Pancreas (tissue), 10 donors: ENCODE measurements around the gene SPIN4. TPM values are rescaled to one million over a fixed set of nuclear protein-coding genes. Genes with fewer than 3 reads are reported as not detected.

Source experiments
- ATAC-seq, 4 donors: fragments of 200-7000 bp; cut with Tn5 transposase; one replicate each; pipeline versions ENCODE4 v1.8.0 to v1.9.1; 2020; ENCODE audit warnings: mild to moderate bottlenecking in 4 of 4, moderate library complexity in 4 of 4
- DNase-seq, 6 donors: peaks; one replicate each; pipeline ENCODE4 v3.0.0-alpha.2; 2020
- FAIRE-seq: peaks from 2 replicates; lab custom pipeline; 2012; peaks lifted over from hg19 to GRCh38; lab: Jason Lieb, UNC
- H3K27ac ChIP-seq, 4 donors: fragments of 200-600 bp; sonication (generic); 1 replicate in 3 of 4; 2 replicates in 1 of 4; pipeline versions ENCODE4 v1.5.0 to v1.8.0; 2020
- H3K27me3 ChIP-seq, 4 donors: fragments of 200-600 bp; one replicate each; pipeline ENCODE4 v1.8.0; 2021
- H3K36me3 ChIP-seq, 3 donors: fragments of 200-600 bp; sonication (generic) in 1 of 3; one replicate each; pipeline versions ENCODE4 v1.5.0 to v1.8.0; 2020 to 2021
- H3K4me1 ChIP-seq, 3 donors: fragments of 200-600 bp; one replicate each; pipeline ENCODE4 v1.8.0; 2021
- H3K4me3 ChIP-seq, 4 donors: fragments of 200-600 bp; sonication (generic) in 2 of 4; one replicate each; pipeline versions ENCODE4 v1.5.0 to v1.8.0; 2020 to 2021
- H3K9me3 ChIP-seq, 4 donors: fragments of 200-600 bp; one replicate each; pipeline ENCODE4 v1.8.0; 2021
- WGBS, 2 donors: extraction: QIAGEN DNeasy Blood & Tissue Kit; methylation state at CpG; one replicate each; pipeline ENCODE4 v1.1.7; 2013; 5-methylcytosine and 5-hydroxymethylcytosine counted together
- intact Hi-C, 3 donors: fragments of 100-400 bp; cut with DNase I; formaldehyde crosslinking; loops; one replicate each; pipeline versions ENCODE4 v1.11.1 to v1.14.2; 2022
- polyA plus RNA-seq, 2 donors: library from polyadenylated mRNA; stranded (reverse); fragments of 200-250 nt; gene quantifications; one replicate each; pipeline ENCODE4 v1.2.3, GENCODE V29; 2013
- total RNA-seq, 6 donors: library from RNA; stranded (reverse); fragmentation: NEBNext Ultra II Directional in 4 of 6; extraction: Animal tissue kit (Norgen Biotek cat#: 25700) in 4 of 6; gene quantifications; one replicate each; pipeline versions ENCODE4 v1.2.1 to v1.2.4, GENCODE V29; 2021 to 2023
- TF ChIP-seq, protein P1 (sequence below), 4 donors: fragments of 200-600 bp; sonication (generic) in 3 of 4; IDR thresholded peaks; one replicate each; pipeline versions ENCODE4 v1.5.0 to v1.8.0; 2021; ENCODE audit warnings: antibody characterized with exemption in 4 of 4
- donor health status: healthy with polysubstance abuse.
- donor health status: DM: no; HTN: no; CAD: no; lungs with moderate emphysema.
- donor health status: DM: no; HTN: no; CAD: no.
- donor health status: control.
- donor health status: control.
- donor health status: Bipolar disorder and iron deficiency.
- donor health status: DM: yes; HTN: yes; CAD: no.
- donor health status: DM: no; HTN: no; CAD: no.
- donor health status: DM: no; HTN: no; CAD: no.
- donor health status: DM: yes; HTN: yes; CAD: no.

SPIN4 gene
- total and polyA plus RNA-seq, 8 donors = 0.72 to 3.3 (median 1.6) TPM

DNA sequence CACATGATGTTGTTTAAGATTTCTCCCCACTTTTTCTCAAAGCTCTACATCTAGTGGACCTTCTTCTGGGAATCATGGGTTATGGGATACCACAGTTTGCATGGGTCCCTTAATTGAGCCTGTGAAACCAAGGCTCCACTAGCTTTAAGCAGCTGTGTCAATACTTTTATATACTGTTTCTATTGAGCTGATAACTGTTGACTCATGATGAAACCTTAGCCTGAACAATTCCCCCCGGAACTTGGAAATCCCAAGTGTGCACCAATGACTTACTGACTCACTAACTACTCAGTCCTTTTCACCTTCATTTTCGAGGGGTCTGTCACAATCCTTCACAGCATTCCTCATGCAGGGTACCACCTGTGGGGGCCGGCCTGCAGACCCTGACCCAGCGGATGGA is 12.7 kb upstream of the SPIN4 start:
- Histone ChIP-seq H3K9me3 (no peaks in the 10 kb centered on the region), H3K4me3 (no peak overlapping the region), H3K4me1 (no peaks in the 10 kb centered on the region), H3K36me3 (no peaks in the 10 kb centered on the region), H3K27ac (no peak overlapping the region), H3K27me3 (peaks cover 0 to 4% (median 0%) of the 10 kb centered on the region in 4 donors)
- no peak for ATAC-seq
- intact Hi-C loops = no loop called here
- TF ChIP-seq, protein P1, sequence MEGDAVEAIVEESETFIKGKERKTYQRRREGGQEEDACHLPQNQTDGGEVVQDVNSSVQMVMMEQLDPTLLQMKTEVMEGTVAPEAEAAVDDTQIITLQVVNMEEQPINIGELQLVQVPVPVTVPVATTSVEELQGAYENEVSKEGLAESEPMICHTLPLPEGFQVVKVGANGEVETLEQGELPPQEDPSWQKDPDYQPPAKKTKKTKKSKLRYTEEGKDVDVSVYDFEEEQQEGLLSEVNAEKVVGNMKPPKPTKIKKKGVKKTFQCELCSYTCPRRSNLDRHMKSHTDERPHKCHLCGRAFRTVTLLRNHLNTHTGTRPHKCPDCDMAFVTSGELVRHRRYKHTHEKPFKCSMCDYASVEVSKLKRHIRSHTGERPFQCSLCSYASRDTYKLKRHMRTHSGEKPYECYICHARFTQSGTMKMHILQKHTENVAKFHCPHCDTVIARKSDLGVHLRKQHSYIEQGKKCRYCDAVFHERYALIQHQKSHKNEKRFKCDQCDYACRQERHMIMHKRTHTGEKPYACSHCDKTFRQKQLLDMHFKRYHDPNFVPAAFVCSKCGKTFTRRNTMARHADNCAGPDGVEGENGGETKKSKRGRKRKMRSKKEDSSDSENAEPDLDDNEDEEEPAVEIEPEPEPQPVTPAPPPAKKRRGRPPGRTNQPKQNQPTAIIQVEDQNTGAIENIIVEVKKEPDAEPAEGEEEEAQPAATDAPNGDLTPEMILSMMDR (IDR thresholded peaks at IDR 0.05) = no peak
- no peak for FAIRE-seq
- WGBS, 2 donors = 67 to 80% methylated on average over 4 of the region's 4 CpGs
- no peak for DNase-seq

DNA sequence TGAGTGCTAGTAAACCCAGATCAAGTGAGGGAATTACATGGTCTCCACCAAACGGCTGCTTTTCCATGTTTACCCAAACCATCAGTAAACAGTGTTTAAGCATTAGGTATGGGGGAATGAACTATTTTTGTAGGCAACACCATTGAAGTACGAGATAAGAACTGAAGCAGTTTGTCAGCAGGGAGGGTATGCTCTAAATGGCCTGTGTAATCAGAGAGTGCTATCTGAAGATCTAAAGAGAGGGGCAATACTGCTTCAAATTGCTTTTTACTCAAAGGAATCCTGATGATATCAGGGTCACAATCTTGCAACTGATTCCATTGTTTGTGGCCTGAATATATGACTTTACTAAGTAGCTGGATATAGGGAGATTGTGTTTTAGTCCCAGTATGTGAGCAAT is 10.4 kb upstream of the SPIN4 start:
- Histone ChIP-seq H3K9me3 (no peaks in the 10 kb centered on the region), H3K27me3 (peaks cover 0 to 3% (median 0%) of the 10 kb centered on the region in 4 donors), H3K36me3 (no peaks in the 10 kb centered on the region), H3K4me1 (no peaks in the 10 kb centered on the region), H3K4me3 (no peak overlapping the region), H3K27ac (no peak overlapping the region)
- ATAC-seq (no peak), DNase-seq (no peak), FAIRE-seq (no peak)
- TF ChIP-seq, protein P1 (IDR thresholded peaks at IDR 0.05) = no peak
- intact Hi-C loops = no loop called here
- 35 to 61% methylated on average over 2 of the region's 2 CpGs for WGBS, 2 donors

DNA sequence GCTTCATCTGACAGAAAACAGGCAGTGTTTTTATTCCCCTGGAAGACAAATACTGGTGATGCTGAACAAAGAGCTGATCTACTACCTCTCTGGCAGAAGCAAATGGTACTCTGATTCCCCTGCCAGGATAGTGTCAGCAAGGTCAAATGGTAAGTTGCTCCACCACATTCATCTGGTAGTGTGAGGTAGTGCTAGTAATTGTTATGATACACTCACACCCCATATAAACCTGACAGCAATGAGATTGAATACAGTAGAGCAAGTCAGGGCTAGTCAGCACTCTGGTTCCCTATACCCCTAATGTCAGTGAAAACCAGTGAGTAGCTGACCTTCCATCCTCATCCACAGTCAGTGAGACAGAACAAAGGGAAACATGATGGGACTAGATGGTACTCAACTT is 3.4 kb upstream of the SPIN4 start:
- Histone ChIP-seq H3K9me3 (no peaks in the 10 kb centered on the region), H3K4me3 (no peak overlapping the region), H3K36me3 (no peaks in the 10 kb centered on the region), H3K4me1 (peaks cover 0 to 3% (median 0%) of the 10 kb centered on the region in 3 donors), H3K27me3 (no peaks in the 10 kb centered on the region), H3K27ac (no peak overlapping the region)
- intact Hi-C loops = no loop called here
- TF ChIP-seq, protein P1 (IDR thresholded peaks at IDR 0.05) = no peak
- no peak for FAIRE-seq
- ATAC-seq = no peak
- no peak for DNase-seq

DNA sequence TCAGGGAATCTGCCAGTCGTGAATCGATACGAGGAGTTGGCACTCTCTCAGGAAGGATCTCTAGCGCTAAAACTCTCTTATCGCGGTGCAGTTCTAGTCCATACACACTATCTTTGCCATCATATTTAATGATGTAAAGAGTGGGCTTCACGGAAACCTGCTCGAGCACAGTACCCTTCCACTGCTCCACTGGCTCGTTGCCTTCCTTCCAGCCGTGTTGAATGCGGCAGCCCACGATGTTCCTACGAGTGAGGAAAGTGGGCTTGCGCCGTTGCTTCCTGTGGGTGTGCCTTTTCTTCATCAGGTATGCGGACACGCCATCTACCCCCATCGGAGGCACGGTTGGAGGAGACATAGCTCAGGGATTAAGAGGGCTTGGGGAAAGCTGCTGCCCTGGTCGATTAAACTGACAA is 661 bp downstream of the SPIN4 start:
- Histone ChIP-seq H3K4me3 (peak overlapping the region; percentile 13 to 61 (median 42)), H3K36me3 (no peaks in the 10 kb centered on the region), H3K9me3 (no peaks in the 10 kb centered on the region), H3K4me1 (peaks cover 0 to 3% (median 0%) of the 10 kb centered on the region in 3 donors), H3K27ac (peak overlapping the region in 3 of 4 donors; percentile 47 to 80 (median 57)), H3K27me3 (no peaks in the 10 kb centered on the region)
- FAIRE-seq = no peak
- TF ChIP-seq, protein P1 (IDR thresholded peaks at IDR 0.05) = no peak
- peak in 5 of 6 donors; percentile 3 to 48 (median 18) for DNase-seq
- 0 to 25% methylated on average over 20 of the region's 20 CpGs for WGBS, 2 donors
- ATAC-seq = peak; percentile 47 to 68 (median 53)
- intact Hi-C loops = no loop called here

DNA sequence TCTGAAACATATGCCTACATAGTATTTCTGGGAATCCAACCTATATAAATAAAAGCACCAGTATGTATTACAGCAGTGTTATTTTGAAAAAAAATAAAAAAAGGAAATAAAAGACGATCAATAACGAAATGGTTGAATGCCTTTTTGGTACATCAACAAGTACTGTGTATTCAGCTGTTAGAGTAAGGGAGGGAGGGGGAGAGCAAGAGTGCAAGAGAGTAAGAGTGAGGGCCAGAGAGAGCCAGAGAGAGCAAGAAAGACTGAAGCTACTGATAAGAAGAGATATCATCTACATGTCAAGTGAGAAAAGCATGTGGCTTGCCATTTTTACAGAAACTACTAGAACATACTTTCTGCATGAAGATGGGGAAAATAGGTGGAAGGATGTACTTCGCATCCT is 1.8 kb downstream of the SPIN4 start:
- intact Hi-C loops = no loop called here
- no peaks in the 10 kb centered on the region for H3K27me3 ChIP-seq
- FAIRE-seq (no peak), DNase-seq (no peak), ATAC-seq (no peak)
- no peak overlapping the region for H3K4me3 ChIP-seq
- peaks cover 0 to 3% (median 0%) of the 10 kb centered on the region in 3 donors for H3K4me1 ChIP-seq
- H3K9me3 ChIP-seq = no peaks in the 10 kb centered on the region
- WGBS, 2 donors = 38 to 43% methylated on average over 3 of the region's 3 CpGs
- no peak overlapping the region for H3K27ac ChIP-seq
- TF ChIP-seq, protein P1 (IDR thresholded peaks at IDR 0.05) = no peak
- no peaks in the 10 kb centered on the region for H3K36me3 ChIP-seq
